GM12878 (cell line): ENCODE data around the gene LMX1A. TPM values are rescaled to one million over a fixed set of nuclear protein-coding genes. Genes with fewer than 3 reads are reported as not detected.

Experiments used
- ATAC-seq: fragments of 200-7000 bp; cut with Tn5 transposase; 3 replicates; pipeline ENCODE4 v1.9.1; 2020; ENCODE audit warnings: mild to moderate bottlenecking, moderate library complexity
- BruUV-seq: library from RNA; stranded (reverse); fragments of 400-500 nt; replicated peaks from 2 replicates; lab custom pipeline; 2021; lab: Mats Ljungman, UMichigan
- CTCF ChIA-PET: fragments of 300-600 bp; sonication (Branson Sonifier 250); formaldehyde crosslinking; extraction: SDS; loops from one replicate; lab custom pipeline; 2021; ENCODE audit warnings: inconsistent platforms; lab: Yijun Ruan, JAX
- POLR2A ChIA-PET: fragments of 350-600 bp; formaldehyde crosslinking; extraction: SDS; loops from one replicate; lab custom pipeline; 2021; ENCODE audit warnings: inconsistent platforms; lab: Charles Lee
- RAD21 ChIA-PET: fragments of 300-600 bp; sonication (Branson Sonifier 250); formaldehyde crosslinking; loops from one replicate; lab custom pipeline; 2023; ENCODE audit warnings: antibody characterized with exemption; ENCODE audit not compliant: unreplicated experiment; lab: Charles Lee
- SMC1A ChIA-PET: fragments of 300-600 bp; sonication (Branson Sonifier 250); formaldehyde crosslinking; loops from one replicate; lab custom pipeline; 2023; ENCODE audit not compliant: unreplicated experiment, uncharacterized antibody; lab: Charles Lee
- DNase-seq: peaks from one replicate; pipeline ENCODE4 v3.0.0-alpha.2; 2011; ENCODE audit warnings: low read depth, low spot score
- FAIRE-seq: peaks from 3 replicates; lab custom pipeline; 2011; peaks lifted over from hg19 to GRCh38; lab: Jason Lieb, UNC
- H2AFZ ChIP-seq: 2 replicates; pipeline ENCODE4 v1.6.0; 2011; ENCODE audit warnings: low read depth, low read length, control low read depth; ENCODE audit not compliant: control insufficient read depth
- H3K27ac ChIP-seq: 2 replicates; pipeline ENCODE4 v1.5.1; 2011; ENCODE audit warnings: control low read depth; ENCODE audit not compliant: control insufficient read depth, insufficient read depth
- H3K27me3 ChIP-seq, 2 experiments: replicated peaks in 1 of 2; 2 replicates each; pipeline versions ENCODE4 v1.6.0 to v1.6.1; 2011; ENCODE audit warnings: low read length in 1 of 2; ENCODE audit not compliant: control insufficient read depth in 2 of 2, insufficient read depth in 2 of 2
- H3K36me3 ChIP-seq, 2 experiments: 2 replicates each; pipeline ENCODE4 v1.5.1; 2011; ENCODE audit warnings: low read length in 1 of 2; ENCODE audit not compliant: control insufficient read depth in 2 of 2, insufficient read depth in 2 of 2
- H3K4me1 ChIP-seq: 2 replicates; pipeline ENCODE4 v1.6.1; 2011; ENCODE audit warnings: mild to moderate bottlenecking, low read length, moderate library complexity, mixed read lengths; ENCODE audit not compliant: control insufficient read depth, insufficient read depth
- H3K4me2 ChIP-seq: 2 replicates; pipeline ENCODE4 v1.6.0; 2011; ENCODE audit warnings: control low read depth; ENCODE audit not compliant: control insufficient read depth, insufficient read depth
- H3K4me3 ChIP-seq: fragments of 200-600 bp; sonication (generic); 2 replicates; pipeline ENCODE4 v1.5.1; 2016
- H3K79me2 ChIP-seq: 2 replicates; pipeline ENCODE4 v1.6.0; 2011; ENCODE audit warnings: low read length; ENCODE audit not compliant: control insufficient read depth, insufficient read depth
- H3K9ac ChIP-seq: 2 replicates; pipeline ENCODE4 v1.8.0; 2011; ENCODE audit warnings: low read length, control low read depth, mixed read lengths; ENCODE audit not compliant: control insufficient read depth, insufficient read depth
- H3K9me3 ChIP-seq: replicated peaks from 3 replicates; pipeline ENCODE4 v1.5.1; 2011; ENCODE audit warnings: mild to moderate bottlenecking, low read length; ENCODE audit not compliant: control insufficient read depth, insufficient read depth
- H4K20me1 ChIP-seq: 2 replicates; pipeline ENCODE4 v1.6.0; 2011; ENCODE audit not compliant: control insufficient read depth, insufficient read depth
- CBX5 ChIP-seq: sonication (generic); IDR thresholded peaks from 2 replicates; pipeline ENCODE4 v1.6.1; 2016; ENCODE audit warnings: low read depth, moderate library complexity, mild to moderate bottlenecking, inconsistent platforms
- MXI1 ChIP-seq: fragments of 150-350 bp; IDR thresholded peaks from 2 replicates; pipeline ENCODE4 v1.6.1; 2011; ENCODE audit warnings: low read depth, mild to moderate bottlenecking, inconsistent platforms, low read length, improper control_type of control experiment
- POLR2AphosphoS2 ChIP-seq: IDR thresholded peaks from 2 replicates; pipeline ENCODE4 v1.6.1; 2011; ENCODE audit warnings: low read depth, mild to moderate bottlenecking, low read length, improper control_type of control experiment, moderate library complexity
- SMAD1 ChIP-seq: fragments of 450-650 bp; IDR thresholded peaks from 2 replicates; pipeline ENCODE4 v1.6.1; 2018; ENCODE audit warnings: mild to moderate bottlenecking, low read depth; ENCODE audit not compliant: partially characterized antibody
- ZNF384 ChIP-seq: IDR thresholded peaks from 2 replicates; pipeline ENCODE4 v1.6.1; 2012; ENCODE audit warnings: low read depth, mild to moderate bottlenecking, low read length, improper control_type of control experiment, borderline replicate concordance
- ZSCAN29 ChIP-seq: fragments of 450-650 bp; IDR thresholded peaks from 2 replicates; pipeline ENCODE4 v1.6.1; 2017; ENCODE audit warnings: mild to moderate bottlenecking, moderate library complexity
- WGBS: methylation state at CpG from one replicate; pipeline ENCODE4 v1.1.6; 2016; ENCODE audit warnings: low lambda C conversion rate; ENCODE audit not compliant: insufficient replicate concordance, insufficient coverage; ENCODE audit errors: missing lambda C conversion rate; 5-methylcytosine and 5-hydroxymethylcytosine counted together
- in situ Hi-C: fragments of 300-500 bp; cut with MboI; formaldehyde crosslinking; loops from 9 replicates; pipeline ENCODE4 v1.14.3; 2018; ENCODE audit warnings: mixed read lengths
- intact Hi-C: fragments of 100-400 bp; cut with micrococcal nuclease; formaldehyde crosslinking; loops from one replicate; pipeline ENCODE4 v1.14.2; 2022; ENCODE audit not compliant: unreplicated experiment
- polyA plus RNA-seq, 11 experiments: library from polyadenylated mRNA; depleted of rRNA in 4 of 11; unstranded in 6 of 11; stranded (reverse) in 5 of 11; fragments of >200 nt; fragmentation: Nextera tagmentation in 4 of 11; fragmentation: Illumina TruSeq in 1 of 11; extraction: Ambion mirVana in 4 of 11; extraction: Trizol in 1 of 11; gene quantifications; 1 replicate in 1 of 11; 2 replicates in 10 of 11; pipeline versions ENCODE4 v1.2.1 to v1.2.3, GENCODE V29; 2011 to 2016; ENCODE audit warnings: inconsistent platforms in 2 of 11, missing spikeins in 2 of 11, low read depth in 1 of 11
- total RNA-seq, 4 experiments: library from RNA; depleted of rRNA in 3 of 4; stranded (reverse); fragments of >200 nt in 3 of 4; fragmentation: Illumina TruSeq in 1 of 4; extraction: Trizol in 1 of 4; gene quantifications; 2 replicates each; pipeline versions ENCODE4 v1.2.1 to v1.2.3, GENCODE V29; 2013 to 2021
- TF ChIP-seq, protein P1 (sequence below): IDR thresholded peaks from 2 replicates; pipeline ENCODE4 v1.6.1; 2012; ENCODE audit warnings: low read depth, low read length, improper control_type of control experiment
- TF ChIP-seq, protein P2 (sequence below): fragments of 450-650 bp; formaldehyde crosslinking; IDR thresholded peaks from 2 replicates; pipeline ENCODE4 v1.4.0; 2020; ENCODE audit warnings: mild to moderate bottlenecking, moderate library complexity
- TF ChIP-seq, protein P3 (sequence below): fragments of 450-650 bp; conservative IDR thresholded peaks from 2 replicates; pipeline ENCODE4 v1.6.1; 2017; ENCODE audit warnings: mild to moderate bottlenecking, moderate library complexity
- TF ChIP-seq, protein P4 (sequence below): IDR thresholded peaks from 2 replicates; pipeline ENCODE4 v1.6.1; 2012; ENCODE audit warnings: low read length, inconsistent platforms
- TF ChIP-seq, protein P5 (sequence below): fragments of 450-650 bp; IDR thresholded peaks from 2 replicates; pipeline ENCODE4 v1.6.1; 2016; ENCODE audit warnings: mild to moderate bottlenecking, moderate library complexity, borderline replicate concordance

The LMX1A gene
- total and polyA plus RNA-seq, 10 of the 15 experiments (the other 5 are each of a cell fraction or from before 2014, with no cell fraction given), result not detected

DNA sequence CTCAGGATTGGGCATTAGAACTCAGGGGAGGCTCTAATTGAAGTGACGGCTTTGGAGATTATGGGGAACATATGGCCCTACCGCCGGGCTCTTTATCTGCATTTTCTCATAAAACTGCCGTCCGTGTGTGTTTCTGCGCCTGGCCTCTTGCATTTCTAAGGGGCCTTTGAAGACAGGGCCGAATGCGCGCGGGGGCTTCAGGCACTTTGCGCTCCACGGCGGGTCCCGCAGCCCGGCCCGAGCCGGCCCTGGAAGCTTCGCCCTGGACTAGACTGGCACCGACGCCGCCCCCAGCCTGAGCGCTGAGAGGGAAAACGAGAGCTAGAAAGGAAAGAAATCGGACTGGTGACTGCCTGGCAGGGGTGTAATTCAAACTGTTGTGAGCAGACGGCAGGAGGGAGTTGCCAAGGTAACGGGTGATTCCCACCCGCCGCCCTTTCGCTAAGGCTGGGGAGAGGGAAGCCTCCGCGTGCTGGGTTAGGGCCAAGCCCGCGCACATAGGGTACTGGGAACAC, 120.7 kb downstream of the LMX1A start:
- intact Hi-C loops (no loop called here), in situ Hi-C loops (no loop called here)
- H3K27ac ChIP-seq, result no peak overlapping the region
- H3K9ac ChIP-seq, result no peak overlapping the region
- FAIRE-seq (no peak), ATAC-seq (no peak), DNase-seq (no peak)
- H3K36me3 ChIP-seq, result no peaks in the 10 kb centered on the region
- no peak overlapping the region for H2AFZ ChIP-seq
- 16% methylated on average over 33 of the region's 33 CpGs for WGBS
- H3K4me3 ChIP-seq, result no peak overlapping the region
- no peaks in the 10 kb centered on the region for H3K9me3 ChIP-seq
- ChIA-PET POLR2A (no interaction called here), RAD21 (no interaction called here), SMC1A (no interaction called here), CTCF (interaction anchor here (0.6 kb wide), 1 partner anchor 86 kb away, joined by 4 read pairs; no protein-coding TSS in a partner anchor)
- H3K27me3 ChIP-seq, result peaks cover 2 to 4% of the 10 kb centered on the region in 2 experiments
- no TSS peak for BruUV-seq
- no peaks in the 10 kb centered on the region for H3K4me1 ChIP-seq
- H4K20me1 ChIP-seq, result no peaks in the 10 kb centered on the region
- no peaks in the 10 kb centered on the region for H3K79me2 ChIP-seq
- H3K4me2 ChIP-seq, result no peak overlapping the region
- TF ChIP-seq, protein P1, sequence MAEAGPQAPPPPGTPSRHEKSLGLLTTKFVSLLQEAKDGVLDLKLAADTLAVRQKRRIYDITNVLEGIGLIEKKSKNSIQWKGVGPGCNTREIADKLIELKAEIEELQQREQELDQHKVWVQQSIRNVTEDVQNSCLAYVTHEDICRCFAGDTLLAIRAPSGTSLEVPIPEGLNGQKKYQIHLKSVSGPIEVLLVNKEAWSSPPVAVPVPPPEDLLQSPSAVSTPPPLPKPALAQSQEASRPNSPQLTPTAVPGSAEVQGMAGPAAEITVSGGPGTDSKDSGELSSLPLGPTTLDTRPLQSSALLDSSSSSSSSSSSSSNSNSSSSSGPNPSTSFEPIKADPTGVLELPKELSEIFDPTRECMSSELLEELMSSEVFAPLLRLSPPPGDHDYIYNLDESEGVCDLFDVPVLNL, result no peak
- TF ChIP-seq, protein P2, sequence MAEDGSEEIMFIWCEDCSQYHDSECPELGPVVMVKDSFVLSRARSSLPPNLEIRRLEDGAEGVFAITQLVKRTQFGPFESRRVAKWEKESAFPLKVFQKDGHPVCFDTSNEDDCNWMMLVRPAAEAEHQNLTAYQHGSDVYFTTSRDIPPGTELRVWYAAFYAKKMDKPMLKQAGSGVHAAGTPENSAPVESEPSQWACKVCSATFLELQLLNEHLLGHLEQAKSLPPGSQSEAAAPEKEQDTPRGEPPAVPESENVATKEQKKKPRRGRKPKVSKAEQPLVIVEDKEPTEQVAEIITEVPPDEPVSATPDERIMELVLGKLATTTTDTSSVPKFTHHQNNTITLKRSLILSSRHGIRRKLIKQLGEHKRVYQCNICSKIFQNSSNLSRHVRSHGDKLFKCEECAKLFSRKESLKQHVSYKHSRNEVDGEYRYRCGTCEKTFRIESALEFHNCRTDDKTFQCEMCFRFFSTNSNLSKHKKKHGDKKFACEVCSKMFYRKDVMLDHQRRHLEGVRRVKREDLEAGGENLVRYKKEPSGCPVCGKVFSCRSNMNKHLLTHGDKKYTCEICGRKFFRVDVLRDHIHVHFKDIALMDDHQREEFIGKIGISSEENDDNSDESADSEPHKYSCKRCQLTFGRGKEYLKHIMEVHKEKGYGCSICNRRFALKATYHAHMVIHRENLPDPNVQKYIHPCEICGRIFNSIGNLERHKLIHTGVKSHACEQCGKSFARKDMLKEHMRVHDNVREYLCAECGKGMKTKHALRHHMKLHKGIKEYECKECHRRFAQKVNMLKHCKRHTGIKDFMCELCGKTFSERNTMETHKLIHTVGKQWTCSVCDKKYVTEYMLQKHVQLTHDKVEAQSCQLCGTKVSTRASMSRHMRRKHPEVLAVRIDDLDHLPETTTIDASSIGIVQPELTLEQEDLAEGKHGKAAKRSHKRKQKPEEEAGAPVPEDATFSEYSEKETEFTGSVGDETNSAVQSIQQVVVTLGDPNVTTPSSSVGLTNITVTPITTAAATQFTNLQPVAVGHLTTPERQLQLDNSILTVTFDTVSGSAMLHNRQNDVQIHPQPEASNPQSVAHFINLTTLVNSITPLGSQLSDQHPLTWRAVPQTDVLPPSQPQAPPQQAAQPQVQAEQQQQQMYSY, result no peak
- no peak for TF ChIP-seq ZSCAN29
- TF ChIP-seq, protein P3, sequence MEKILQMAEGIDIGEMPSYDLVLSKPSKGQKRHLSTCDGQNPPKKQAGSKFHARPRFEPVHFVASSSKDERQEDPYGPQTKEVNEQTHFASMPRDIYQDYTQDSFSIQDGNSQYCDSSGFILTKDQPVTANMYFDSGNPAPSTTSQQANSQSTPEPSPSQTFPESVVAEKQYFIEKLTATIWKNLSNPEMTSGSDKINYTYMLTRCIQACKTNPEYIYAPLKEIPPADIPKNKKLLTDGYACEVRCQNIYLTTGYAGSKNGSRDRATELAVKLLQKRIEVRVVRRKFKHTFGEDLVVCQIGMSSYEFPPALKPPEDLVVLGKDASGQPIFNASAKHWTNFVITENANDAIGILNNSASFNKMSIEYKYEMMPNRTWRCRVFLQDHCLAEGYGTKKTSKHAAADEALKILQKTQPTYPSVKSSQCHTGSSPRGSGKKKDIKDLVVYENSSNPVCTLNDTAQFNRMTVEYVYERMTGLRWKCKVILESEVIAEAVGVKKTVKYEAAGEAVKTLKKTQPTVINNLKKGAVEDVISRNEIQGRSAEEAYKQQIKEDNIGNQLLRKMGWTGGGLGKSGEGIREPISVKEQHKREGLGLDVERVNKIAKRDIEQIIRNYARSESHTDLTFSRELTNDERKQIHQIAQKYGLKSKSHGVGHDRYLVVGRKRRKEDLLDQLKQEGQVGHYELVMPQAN, result no peak
- TF ChIP-seq SMAD1, result no peak
- TF ChIP-seq MXI1, result no peak
- no peak for TF ChIP-seq CBX5
- no peak for TF ChIP-seq ZNF384
- TF ChIP-seq, protein P4, sequence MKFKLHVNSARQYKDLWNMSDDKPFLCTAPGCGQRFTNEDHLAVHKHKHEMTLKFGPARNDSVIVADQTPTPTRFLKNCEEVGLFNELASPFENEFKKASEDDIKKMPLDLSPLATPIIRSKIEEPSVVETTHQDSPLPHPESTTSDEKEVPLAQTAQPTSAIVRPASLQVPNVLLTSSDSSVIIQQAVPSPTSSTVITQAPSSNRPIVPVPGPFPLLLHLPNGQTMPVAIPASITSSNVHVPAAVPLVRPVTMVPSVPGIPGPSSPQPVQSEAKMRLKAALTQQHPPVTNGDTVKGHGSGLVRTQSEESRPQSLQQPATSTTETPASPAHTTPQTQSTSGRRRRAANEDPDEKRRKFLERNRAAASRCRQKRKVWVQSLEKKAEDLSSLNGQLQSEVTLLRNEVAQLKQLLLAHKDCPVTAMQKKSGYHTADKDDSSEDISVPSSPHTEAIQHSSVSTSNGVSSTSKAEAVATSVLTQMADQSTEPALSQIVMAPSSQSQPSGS, result no peak
- TF ChIP-seq, protein P5, sequence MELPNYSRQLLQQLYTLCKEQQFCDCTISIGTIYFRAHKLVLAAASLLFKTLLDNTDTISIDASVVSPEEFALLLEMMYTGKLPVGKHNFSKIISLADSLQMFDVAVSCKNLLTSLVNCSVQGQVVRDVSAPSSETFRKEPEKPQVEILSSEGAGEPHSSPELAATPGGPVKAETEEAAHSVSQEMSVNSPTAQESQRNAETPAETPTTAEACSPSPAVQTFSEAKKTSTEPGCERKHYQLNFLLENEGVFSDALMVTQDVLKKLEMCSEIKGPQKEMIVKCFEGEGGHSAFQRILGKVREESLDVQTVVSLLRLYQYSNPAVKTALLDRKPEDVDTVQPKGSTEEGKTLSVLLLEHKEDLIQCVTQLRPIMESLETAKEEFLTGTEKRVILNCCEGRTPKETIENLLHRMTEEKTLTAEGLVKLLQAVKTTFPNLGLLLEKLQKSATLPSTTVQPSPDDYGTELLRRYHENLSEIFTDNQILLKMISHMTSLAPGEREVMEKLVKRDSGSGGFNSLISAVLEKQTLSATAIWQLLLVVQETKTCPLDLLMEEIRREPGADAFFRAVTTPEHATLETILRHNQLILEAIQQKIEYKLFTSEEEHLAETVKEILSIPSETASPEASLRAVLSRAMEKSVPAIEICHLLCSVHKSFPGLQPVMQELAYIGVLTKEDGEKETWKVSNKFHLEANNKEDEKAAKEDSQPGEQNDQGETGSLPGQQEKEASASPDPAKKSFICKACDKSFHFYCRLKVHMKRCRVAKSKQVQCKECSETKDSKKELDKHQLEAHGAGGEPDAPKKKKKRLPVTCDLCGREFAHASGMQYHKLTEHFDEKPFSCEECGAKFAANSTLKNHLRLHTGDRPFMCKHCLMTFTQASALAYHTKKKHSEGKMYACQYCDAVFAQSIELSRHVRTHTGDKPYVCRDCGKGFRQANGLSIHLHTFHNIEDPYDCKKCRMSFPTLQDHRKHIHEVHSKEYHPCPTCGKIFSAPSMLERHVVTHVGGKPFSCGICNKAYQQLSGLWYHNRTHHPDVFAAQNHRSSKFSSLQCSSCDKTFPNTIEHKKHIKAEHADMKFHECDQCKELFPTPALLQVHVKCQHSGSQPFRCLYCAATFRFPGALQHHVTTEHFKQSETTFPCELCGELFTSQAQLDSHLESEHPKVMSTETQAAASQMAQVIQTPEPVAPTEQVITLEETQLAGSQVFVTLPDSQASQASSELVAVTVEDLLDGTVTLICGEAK, result no peak
- no peak for TF ChIP-seq POLR2AphosphoS2
